ENCODE data around the gene SLC6A20.

The SLC6A20 gene

GRCh38 chr3:45795882-45796765, at the start of gene SLC6A20:
Gene SLC6A20 (minus strand): TSS chr3:45796536. CDS start chr3:45796419, 117 bp downstream.
- no peak for DNase-seq (ENCODE audit: low spot score)

- no peak for DNase-seq (ENCODE audit: low spot score)
These were observed 48.3 kb upstream of the SLC6A20 start for GRCh38 chr3:45844616-45845015.

- no peak for DNase-seq (ENCODE audit: low spot score)
These were observed 46.7 kb upstream of the SLC6A20 start for GRCh38 chr3:45842851-45843625.

- DNase-seq (ENCODE audit: low spot score): peak; percentile 94
These were observed 45.6 kb upstream of the SLC6A20 start, which contains the start of gene LZTFL1 for GRCh38 chr3:45841757-45842491. Gene LZTFL1 (minus strand): TSS chr3:45842119. CDS start chr3:45841991, 128 bp downstream.

GRCh38 chr3:45841420-45841756, 45.1 kb upstream of the SLC6A20 start:
- no peak for DNase-seq (ENCODE audit: low spot score)

- no peak for DNase-seq (ENCODE audit: low spot score)
These were observed 42.1 kb upstream of the SLC6A20 start for GRCh38 chr3:45838466-45838865.

- no peak for DNase-seq (ENCODE audit: low spot score)
These were observed 36.4 kb upstream of the SLC6A20 start for GRCh38 chr3:45832699-45833098.

GRCh38 chr3:45830121-45830520, 33.8 kb upstream of the SLC6A20 start:
- DNase-seq (ENCODE audit: low spot score): no peak

- DNase-seq (ENCODE audit: low spot score): no peak
These were observed 30.6 kb upstream of the SLC6A20 start for GRCh38 chr3:45826908-45827307.

GRCh38 chr3:45826321-45826720, 30.0 kb upstream of the SLC6A20 start:
- no peak for DNase-seq (ENCODE audit: low spot score)

- no peak for DNase-seq (ENCODE audit: low spot score)
These were observed 24.8 kb upstream of the SLC6A20 start for GRCh38 chr3:45821127-45821526.

- DNase-seq (ENCODE audit: low spot score): no peak
These were observed 23.2 kb upstream of the SLC6A20 start for GRCh38 chr3:45819543-45819942.

GRCh38 chr3:45817831-45818522, 21.6 kb upstream of the SLC6A20 start:
- peak; percentile 81 for DNase-seq (ENCODE audit: low spot score)

- no peak for DNase-seq (ENCODE audit: low spot score)
These were observed 20.2 kb upstream of the SLC6A20 start for GRCh38 chr3:45816544-45816943.

- DNase-seq (ENCODE audit: low spot score): no peak
These were observed 18.0 kb upstream of the SLC6A20 start for GRCh38 chr3:45814322-45814721.

GRCh38 chr3:45807681-45808540, 11.6 kb upstream of the SLC6A20 start:
- DNase-seq (ENCODE audit: low spot score): no peak

- DNase-seq (ENCODE audit: low spot score): no peak
These were observed 10.8 kb upstream of the SLC6A20 start for GRCh38 chr3:45807133-45807532.

- DNase-seq (ENCODE audit: low spot score): no peak
These were observed 9.7 kb upstream of the SLC6A20 start for GRCh38 chr3:45806072-45806471.

- no peak for DNase-seq (ENCODE audit: low spot score)
These were observed 7.1 kb upstream of the SLC6A20 start for GRCh38 chr3:45803252-45803935.

- no peak for DNase-seq (ENCODE audit: low spot score)
These were observed 5.8 kb upstream of the SLC6A20 start for GRCh38 chr3:45802146-45802545.

All from AG08396 (cell line).